HEK293 (cell line): ENCODE results near the gene SLC18B1.

Source experiments
- CTCF ChIA-PET: fragments of 350-600 bp; formaldehyde crosslinking; extraction: SDS; loops from one replicate; lab custom pipeline; 2021; ENCODE audit warnings: antibody characterized with exemption; lab: Yijun Ruan, JAX
- POLR2A ChIA-PET: fragments of 300-600 bp; formaldehyde crosslinking; extraction: SDS; loops from one replicate; lab custom pipeline; 2020; ENCODE audit warnings: antibody characterized with exemption, inconsistent platforms; lab: Yijun Ruan, JAX
- H3K27ac ChIP-seq: fragments of 200-500 bp; sonication (Bioruptor generic); 2 replicates; pipeline ENCODE4 v1.5.1; 2014; ENCODE audit warnings: low read depth, low read length, control low read depth, inconsistent platforms; ENCODE audit errors: extremely low read depth
- H3K36me3 ChIP-seq, 2 experiments: fragments of 200-500 bp in 1 of 2; sonication (Bioruptor generic) in 1 of 2; 1 replicate in 1 of 2; 2 replicates in 1 of 2; pipeline ENCODE4 v1.5.1; 2014 to 2017; ENCODE audit warnings: inconsistent platforms in 2 of 2, low read length in 2 of 2; ENCODE audit not compliant: control insufficient read depth in 2 of 2, insufficient read depth in 1 of 2
- H3K4me1 ChIP-seq: fragments of 200-500 bp; sonication (Bioruptor generic); 2 replicates; pipeline ENCODE4 v1.5.1; 2014; ENCODE audit warnings: mild to moderate bottlenecking, low read length, inconsistent platforms; ENCODE audit not compliant: control insufficient read depth, insufficient read depth
- H3K4me3 ChIP-seq: 2 replicates; pipeline ENCODE4 v1.5.1; 2011; ENCODE audit warnings: low read depth, mild to moderate bottlenecking, control low read depth, low read length, moderate library complexity
- H3K9me3 ChIP-seq: fragments of 200-500 bp; sonication (Bioruptor generic); 2 replicates; pipeline ENCODE4 v1.5.1; 2014; ENCODE audit warnings: low read depth, low read length, inconsistent platforms; ENCODE audit not compliant: control insufficient read depth, insufficient read depth
- EGR2 ChIP-seq: fragments of 450-650 bp; formaldehyde crosslinking; IDR thresholded peaks from 2 replicates; pipeline ENCODE4 v1.5.1; 2016; ENCODE audit warnings: low read depth, missing biosample characterization, missing genetic modification characterization
- GLI4 ChIP-seq: fragments of 450-650 bp; formaldehyde crosslinking; IDR thresholded peaks from 2 replicates; pipeline ENCODE4 v1.5.1; 2016; ENCODE audit warnings: missing biosample characterization, missing genetic modification characterization
- KLF10 ChIP-seq: fragments of 450-650 bp; IDR thresholded peaks from 2 replicates; pipeline ENCODE4 v1.5.1; 2018; ENCODE audit warnings: missing biosample characterization, mild to moderate bottlenecking, missing genetic modification characterization
- KLF7 ChIP-seq: fragments of 450-650 bp; formaldehyde crosslinking; IDR thresholded peaks from 2 replicates; pipeline ENCODE4 v1.5.1; 2016; ENCODE audit warnings: missing biosample characterization, missing genetic modification characterization, borderline replicate concordance
- RBAK ChIP-seq: fragments of 450-650 bp; formaldehyde crosslinking; IDR thresholded peaks from 2 replicates; pipeline ENCODE4 v1.5.1; 2016; ENCODE audit warnings: missing biosample characterization, missing genetic modification characterization
- SALL2 ChIP-seq: fragments of 450-650 bp; formaldehyde crosslinking; IDR thresholded peaks from 2 replicates; pipeline ENCODE4 v1.5.0; 2017; ENCODE audit warnings: missing biosample characterization, mild to moderate bottlenecking, missing genetic modification characterization, borderline replicate concordance
- SP2 ChIP-seq: fragments of 450-650 bp; formaldehyde crosslinking; IDR thresholded peaks from 2 replicates; pipeline ENCODE4 v1.5.1; 2016; ENCODE audit warnings: missing biosample characterization, missing genetic modification characterization
- SP3 ChIP-seq: fragments of 450-650 bp; formaldehyde crosslinking; IDR thresholded peaks from 2 replicates; pipeline ENCODE4 v1.5.1; 2016; ENCODE audit warnings: missing biosample characterization, missing genetic modification characterization
- WT1 ChIP-seq: fragments of 450-650 bp; formaldehyde crosslinking; IDR thresholded peaks from 2 replicates; pipeline ENCODE4 v1.5.1; 2016; ENCODE audit warnings: missing biosample characterization, missing genetic modification characterization
- ZBTB48 ChIP-seq: fragments of 450-650 bp; formaldehyde crosslinking; IDR thresholded peaks from 2 replicates; pipeline ENCODE4 v1.5.1; 2016; ENCODE audit warnings: missing biosample characterization, missing genetic modification characterization
- ZBTB8A ChIP-seq: fragments of 450-650 bp; formaldehyde crosslinking; IDR thresholded peaks from 2 replicates; pipeline ENCODE4 v1.5.1; 2016; ENCODE audit warnings: missing biosample characterization, missing genetic modification characterization
- ZFP37 ChIP-seq: fragments of 450-650 bp; formaldehyde crosslinking; IDR thresholded peaks from 2 replicates; pipeline ENCODE4 v1.5.1; 2016; ENCODE audit warnings: missing biosample characterization, missing genetic modification characterization
- ZFP69B ChIP-seq: fragments of 450-650 bp; formaldehyde crosslinking; IDR thresholded peaks from 2 replicates; pipeline ENCODE4 v1.5.1; 2016; ENCODE audit warnings: missing biosample characterization, missing genetic modification characterization
- ZNF112 ChIP-seq: fragments of 450-650 bp; formaldehyde crosslinking; IDR thresholded peaks from 2 replicates; pipeline ENCODE4 v1.5.0; 2017; ENCODE audit warnings: missing biosample characterization, missing genetic modification characterization
- ZNF16 ChIP-seq: fragments of 450-650 bp; formaldehyde crosslinking; IDR thresholded peaks from 2 replicates; pipeline ENCODE4 v1.5.1; 2016; ENCODE audit warnings: low read depth, missing biosample characterization, missing genetic modification characterization
- ZNF202 ChIP-seq: fragments of 450-650 bp; formaldehyde crosslinking; IDR thresholded peaks from 2 replicates; pipeline ENCODE4 v1.5.1; 2016; ENCODE audit warnings: missing biosample characterization, missing genetic modification characterization, borderline replicate concordance
- ZNF239 ChIP-seq: fragments of 450-650 bp; formaldehyde crosslinking; IDR thresholded peaks from 2 replicates; pipeline ENCODE4 v1.5.1; 2016; ENCODE audit warnings: missing biosample characterization, missing genetic modification characterization
- ZNF24 ChIP-seq: fragments of 450-650 bp; formaldehyde crosslinking; IDR thresholded peaks from 2 replicates; pipeline ENCODE4 v1.5.1; 2016; ENCODE audit warnings: missing biosample characterization, missing genetic modification characterization
- ZNF274 ChIP-seq, 2 experiments: fragments of 200-500 bp in 1 of 2; fragments of 450-650 bp in 1 of 2; sonication (Bioruptor generic) in 1 of 2; formaldehyde crosslinking in 1 of 2; IDR thresholded peaks; 2 replicates each; pipeline versions ENCODE4 v1.5.1 to v1.6.1; 2014 to 2016; ENCODE audit warnings: borderline replicate concordance in 1 of 2, inconsistent platforms in 1 of 2, low read length in 1 of 2, missing biosample characterization in 1 of 2, missing genetic modification characterization in 1 of 2
- ZNF324 ChIP-seq: fragments of 450-650 bp; formaldehyde crosslinking; IDR thresholded peaks from 2 replicates; pipeline ENCODE4 v1.5.1; 2016; ENCODE audit warnings: missing biosample characterization, missing genetic modification characterization
- ZNF335 ChIP-seq: fragments of 450-650 bp; formaldehyde crosslinking; conservative IDR thresholded peaks from 2 replicates; pipeline ENCODE4 v1.5.1; 2016; ENCODE audit warnings: missing biosample characterization, missing genetic modification characterization
- ZNF341 ChIP-seq: fragments of 450-650 bp; formaldehyde crosslinking; IDR thresholded peaks from 2 replicates; pipeline ENCODE4; 2016; ENCODE audit warnings: low read depth, missing biosample characterization, missing genetic modification characterization
- ZNF366 ChIP-seq: fragments of 450-650 bp; formaldehyde crosslinking; conservative IDR thresholded peaks from 2 replicates; pipeline ENCODE4 v1.5.1; 2016; ENCODE audit warnings: missing biosample characterization, missing genetic modification characterization
- ZNF398 ChIP-seq: fragments of 450-650 bp; formaldehyde crosslinking; IDR thresholded peaks from 2 replicates; pipeline ENCODE4 v1.5.1; 2017; ENCODE audit warnings: missing biosample characterization, missing genetic modification characterization
- ZNF473 ChIP-seq: fragments of 450-650 bp; formaldehyde crosslinking; IDR thresholded peaks from 2 replicates; pipeline ENCODE4 v1.5.1; 2017; ENCODE audit warnings: missing biosample characterization, missing genetic modification characterization
- ZNF529 ChIP-seq: fragments of 450-650 bp; formaldehyde crosslinking; IDR thresholded peaks from 2 replicates; pipeline ENCODE4 v1.5.1; 2017; ENCODE audit warnings: missing genetic modification characterization, missing biosample characterization; ENCODE audit not compliant: insufficient replicate concordance
- ZNF596 ChIP-seq: fragments of 450-650 bp; IDR thresholded peaks from 2 replicates; pipeline ENCODE4 v1.5.0; 2018; ENCODE audit warnings: missing biosample characterization, mild to moderate bottlenecking, missing genetic modification characterization, moderate library complexity
- ZNF626 ChIP-seq: fragments of 450-650 bp; sonication (Bioruptor Pico); formaldehyde crosslinking; IDR thresholded peaks from 2 replicates; pipeline ENCODE4 v1.5.1; 2018; ENCODE audit warnings: missing biosample characterization, missing genetic modification characterization, inconsistent platforms
- ZNF658 ChIP-seq: fragments of 450-650 bp; formaldehyde crosslinking; IDR thresholded peaks from 2 replicates; pipeline ENCODE4; 2016; ENCODE audit warnings: missing biosample characterization, missing genetic modification characterization
- ZNF768 ChIP-seq: fragments of 450-650 bp; formaldehyde crosslinking; IDR thresholded peaks from 2 replicates; pipeline ENCODE4 v1.5.1; 2018; ENCODE audit warnings: missing biosample characterization, mild to moderate bottlenecking, missing genetic modification characterization
- ZXDB ChIP-seq: fragments of 450-650 bp; formaldehyde crosslinking; IDR thresholded peaks from 2 replicates; pipeline ENCODE4 v1.5.1; 2016; ENCODE audit warnings: missing biosample characterization, missing genetic modification characterization
- TF ChIP-seq, protein P1 (sequence below): fragments of 450-650 bp; formaldehyde crosslinking; IDR thresholded peaks from 2 replicates; pipeline ENCODE4 v1.5.1; 2016; ENCODE audit warnings: missing biosample characterization, missing genetic modification characterization

Gene SLC18B1

DNA sequence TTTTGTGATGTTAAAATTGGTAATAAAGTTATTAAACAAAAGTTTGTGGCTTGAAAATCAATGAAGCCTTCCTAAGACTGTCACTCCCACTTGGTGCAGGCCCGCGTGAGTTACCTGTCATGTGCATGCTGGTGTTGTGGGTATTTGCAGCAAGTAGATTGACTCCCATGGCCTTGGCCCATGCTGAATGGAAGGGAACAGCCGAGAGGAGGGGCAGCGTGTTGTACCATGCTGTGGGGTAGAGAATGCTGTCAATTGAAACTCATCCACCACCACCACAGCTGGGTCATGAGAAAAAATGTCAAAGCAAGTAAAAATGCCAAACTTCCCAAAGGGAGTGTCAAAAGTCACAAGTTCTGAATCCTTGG is 71.8 kb downstream of the SLC18B1 start:
- no peaks in the 10 kb centered on the region for H3K36me3 ChIP-seq
- TF ChIP-seq ZNF239 (no peak), WT1 (tag by site-specific recombination) (no peak), ZBTB8A (tag by site-specific recombination) (no peak), KLF7 (no peak), ZNF529 (tag by site-specific recombination) (no peak), ZNF658 (tag by site-specific recombination) (no peak), ZNF274 (IDR thresholded peaks at IDR 0.05; ENCODE audit: low read length) (no peak), ZNF274 (tag by site-specific recombination; IDR thresholded peaks at IDR 0.05; ENCODE audit: borderline replicate concordance) (no peak), ZNF24 (no peak), ZNF324 (tag by site-specific recombination) (no peak), SP3 (tag by site-specific recombination) (no peak), ZFP37 (no peak), ZNF768 (no peak), ZNF335 (tag by site-specific recombination) (no peak), ZFP69B (no peak), ZXDB (tag by site-specific recombination) (no peak), ZNF596 (tag by site-specific recombination) (no peak)
- TF ChIP-seq, protein P1, sequence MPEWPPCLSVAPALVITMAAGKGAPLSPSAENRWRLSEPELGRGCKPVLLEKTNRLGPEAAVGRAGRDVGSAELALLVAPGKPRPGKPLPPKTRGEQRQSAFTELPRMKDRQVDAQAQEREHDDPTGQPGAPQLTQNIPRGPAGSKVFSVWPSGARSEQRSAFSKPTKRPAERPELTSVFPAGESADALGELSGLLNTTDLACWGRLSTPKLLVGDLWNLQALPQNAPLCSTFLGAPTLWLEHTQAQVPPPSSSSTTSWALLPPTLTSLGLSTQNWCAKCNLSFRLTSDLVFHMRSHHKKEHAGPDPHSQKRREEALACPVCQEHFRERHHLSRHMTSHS (tag by site-specific recombination) = no peak
- ChIA-PET POLR2A (no interaction called here), CTCF (interaction anchor here (1.1 kb wide), 1 partner anchor 8 kb away, joined by 4 read pairs; no protein-coding TSS in a partner anchor)
- H3K27ac ChIP-seq = no peak overlapping the region
- H3K4me3 ChIP-seq = no peak overlapping the region
- H3K9me3 ChIP-seq = no peaks in the 10 kb centered on the region
- no peaks in the 10 kb centered on the region for H3K4me1 ChIP-seq

DNA sequence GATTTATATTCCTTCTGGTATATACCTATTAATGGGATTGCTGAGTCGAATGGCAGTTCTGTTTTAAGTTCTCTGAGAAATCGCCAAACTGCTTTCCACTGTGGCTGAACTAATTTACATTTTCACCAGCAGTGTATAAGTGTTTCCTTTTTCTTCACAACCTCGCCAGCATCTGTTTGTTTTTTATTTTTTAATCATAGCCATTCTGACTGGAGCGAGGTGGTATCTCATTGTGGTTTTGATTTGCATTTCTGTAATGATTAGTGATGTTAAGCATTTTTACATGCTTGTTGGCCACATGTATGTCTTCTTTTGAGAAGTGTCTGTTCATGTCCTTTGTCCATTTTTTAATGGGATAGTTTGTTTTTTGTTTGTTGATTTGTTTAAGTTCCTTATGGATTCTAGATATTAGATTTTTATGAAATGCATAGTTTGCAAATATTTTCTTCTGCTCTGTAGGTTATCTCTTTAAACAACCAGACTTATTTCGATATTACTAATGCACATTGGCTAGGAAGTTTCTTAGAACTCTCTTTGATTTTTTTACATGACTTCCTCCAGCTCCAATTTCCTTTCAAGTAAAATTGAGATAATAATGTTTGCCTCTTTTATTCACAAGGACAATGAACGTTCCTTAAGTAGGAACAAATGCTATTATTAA is 72.4 kb downstream of the SLC18B1 start:
- no peak overlapping the region for H3K27ac ChIP-seq
- CTCF ChIA-PET = interaction anchor here (1.1 kb wide), 1 partner anchor 9 kb away, joined by 4 read pairs; no protein-coding TSS in a partner anchor
- H3K36me3 ChIP-seq = no peaks in the 10 kb centered on the region
- H3K9me3 ChIP-seq = no peaks in the 10 kb centered on the region
- H3K4me3 ChIP-seq = no peak overlapping the region
- no peaks in the 10 kb centered on the region for H3K4me1 ChIP-seq
- TF ChIP-seq SP2 (tag by site-specific recombination) (no peak), ZXDB (tag by site-specific recombination) (no peak), EGR2 (tag by site-specific recombination) (no peak), KLF7 (no peak), ZNF473 (tag by site-specific recombination) (no peak), SALL2 (tag by site-specific recombination) (no peak)
- POLR2A ChIA-PET = no interaction called here

GRCh38 chr6:132725471-132725870 is 73.0 kb downstream of the SLC18B1 start:
- Histone ChIP-seq H3K9me3 (no peaks in the 10 kb centered on the region), H3K36me3 (no peaks in the 10 kb centered on the region), H3K27ac (no peak overlapping the region), H3K4me3 (no peak overlapping the region), H3K4me1 (no peaks in the 10 kb centered on the region)
- ChIA-PET POLR2A (no interaction called here), CTCF (interaction anchor here (1.3 kb wide), 1 partner anchor 10 kb away, joined by 4 read pairs; no protein-coding TSS in a partner anchor)
- TF ChIP-seq ZNF16 (tag by site-specific recombination) = no peak
- TF ChIP-seq ZNF341 (tag by site-specific recombination) = no peak
- TF ChIP-seq ZNF626 (tag by site-specific recombination) = no peak
- no peak for TF ChIP-seq ZBTB8A (tag by site-specific recombination)
- TF ChIP-seq GLI4 (tag by site-specific recombination) = no peak
- no peak for TF ChIP-seq ZNF366 (tag by site-specific recombination)
- no peak for TF ChIP-seq KLF10 (tag by site-specific recombination)
- TF ChIP-seq ZBTB48 (tag by site-specific recombination) = no peak
- no peak for TF ChIP-seq ZNF112 (tag by site-specific recombination)
- TF ChIP-seq RBAK = no peak
- TF ChIP-seq ZNF202 = no peak
- TF ChIP-seq ZNF398 (tag by site-specific recombination) = no peak
